HG02970 (cell line): Measurements from ENCODE around the gene ABLIM2.

ENCODE experiments used
- ATAC-seq: cut with Tn5 transposase; IDR thresholded peaks from one replicate; pipeline ENCODE4 v1.9.1; 2021; ENCODE audit warnings: mild to moderate bottlenecking, moderate library complexity, moderate number of reproducible peaks; ENCODE audit not compliant: unreplicated experiment, low FRiP score

The ABLIM2 gene

DNA sequence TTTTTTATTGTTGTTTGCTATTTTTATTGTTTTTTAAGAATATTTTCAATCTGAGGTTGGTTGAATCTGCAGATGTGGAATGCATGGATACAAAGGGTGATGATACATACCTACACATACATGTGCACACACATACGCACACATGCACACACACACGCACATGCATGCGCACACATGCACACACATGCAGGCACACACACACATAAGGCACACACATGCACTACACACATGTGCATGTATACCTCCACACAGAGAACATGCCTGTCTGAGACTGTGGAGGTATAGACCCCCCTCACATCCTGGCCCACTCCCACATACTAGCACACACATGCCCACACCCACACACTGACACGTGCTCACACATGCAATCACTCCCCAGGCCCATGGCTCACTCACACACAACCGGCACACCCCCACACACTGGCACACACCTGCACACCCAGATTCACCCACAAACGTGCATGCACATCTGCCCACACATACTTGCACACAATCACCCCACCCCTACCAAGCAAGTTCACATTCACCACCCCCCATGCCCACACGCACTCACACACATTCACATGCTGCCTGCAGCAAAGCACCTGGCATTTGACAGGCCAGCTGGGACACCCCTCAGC lies 121.4 kb downstream of the ABLIM2 start:
- no peak for ATAC-seq

GRCh38 chr4:8035371-8035780 lies 123.2 kb downstream of the ABLIM2 start:
- no peak for ATAC-seq

- ATAC-seq: no peak
Observed at GRCh38 chr4:8033829-8034528, 124.6 kb downstream of the ABLIM2 start.

GRCh38 chr4:8033067-8033755 lies 125.4 kb downstream of the ABLIM2 start:
- ATAC-seq: no peak

GRCh38 chr4:8032381-8032780 lies 126.2 kb downstream of the ABLIM2 start:
- ATAC-seq: no peak

DNA sequence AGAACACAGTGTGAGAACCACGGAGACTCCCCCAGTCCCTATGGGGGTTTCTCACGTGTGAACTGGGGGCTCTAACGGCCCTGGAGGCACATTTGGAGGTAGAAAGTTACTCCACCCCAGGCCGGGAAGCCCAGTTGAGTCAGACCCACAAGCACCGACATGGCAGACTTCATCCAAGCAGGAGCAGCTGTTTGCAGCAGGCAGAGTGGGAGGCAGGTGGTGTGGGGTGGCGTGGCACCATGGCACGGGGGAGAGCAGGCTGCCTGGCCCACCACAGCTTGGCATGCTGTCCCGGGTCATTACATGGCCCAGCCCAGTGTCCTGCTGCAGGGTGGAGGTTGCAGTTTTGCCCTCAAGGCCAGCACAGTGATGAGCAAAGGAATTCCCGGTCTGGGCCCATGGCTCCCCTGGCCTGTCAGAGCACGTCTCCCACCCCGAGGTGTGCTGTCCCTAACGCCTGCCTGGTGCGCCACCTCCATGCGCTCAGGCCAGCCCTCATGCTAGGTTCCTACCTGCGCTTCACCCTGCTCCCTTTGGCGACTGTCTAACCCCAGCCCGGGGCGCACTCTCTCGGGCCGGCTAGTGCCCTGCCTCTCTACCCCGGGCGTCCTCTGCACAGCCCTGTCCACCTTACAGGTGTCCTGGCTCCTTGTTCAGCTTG lies 128.4 kb downstream of the ABLIM2 start:
- no peak for ATAC-seq

GRCh38 chr4:8029689-8030088 lies 128.9 kb downstream of the ABLIM2 start:
- no peak for ATAC-seq

DNA sequence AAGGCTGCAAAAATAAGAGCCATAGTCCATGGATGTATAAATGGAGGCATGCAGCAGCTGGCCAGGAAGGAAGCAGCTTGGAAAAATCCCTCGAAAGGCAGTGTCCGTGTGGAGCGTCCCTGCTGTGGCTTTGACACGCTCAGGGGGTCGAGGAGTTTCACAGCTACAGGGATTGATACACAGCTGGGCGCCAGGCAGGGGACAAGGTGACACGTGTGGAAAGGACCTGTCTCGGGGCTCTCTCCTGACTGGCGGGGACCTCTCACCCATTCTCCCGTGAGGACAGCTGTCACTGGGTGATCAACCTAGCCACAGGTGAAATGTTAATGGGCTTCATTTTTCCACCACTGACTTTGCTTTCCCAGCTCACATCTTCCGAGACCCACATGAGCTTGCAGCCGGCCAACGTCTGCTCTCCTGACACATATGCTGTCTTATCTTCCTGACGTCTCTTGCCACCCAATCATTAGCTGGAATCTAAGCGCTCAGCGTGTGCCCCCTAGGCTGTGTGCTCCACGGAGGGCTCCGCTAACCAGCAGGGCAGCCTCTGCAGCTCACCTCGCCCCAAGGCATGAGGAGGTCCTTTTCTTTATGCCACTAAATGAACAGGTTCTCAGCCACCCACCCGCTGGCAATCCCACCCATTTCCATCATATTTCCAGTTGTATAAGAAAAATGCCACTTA lies 129.6 kb downstream of the ABLIM2 start:
- ATAC-seq: no peak

GRCh38 chr4:8028368-8028767 lies 130.2 kb downstream of the ABLIM2 start:
- no peak for ATAC-seq

GRCh38 chr4:8026453-8026852 lies 132.2 kb downstream of the ABLIM2 start:
- no peak for ATAC-seq

- no peak for ATAC-seq
Observed at GRCh38 chr4:8025668-8026067, 132.9 kb downstream of the ABLIM2 start.

- ATAC-seq: no peak
Observed at GRCh38 chr4:8024073-8024786, 134.4 kb downstream of the ABLIM2 start.

GRCh38 chr4:8023696-8024033 lies 134.9 kb downstream of the ABLIM2 start:
- no peak for ATAC-seq

- ATAC-seq: no peak
Observed at GRCh38 chr4:8022767-8023695, 135.6 kb downstream of the ABLIM2 start.

- ATAC-seq: no peak
Observed at GRCh38 chr4:8021796-8022195, 136.8 kb downstream of the ABLIM2 start.

DNA sequence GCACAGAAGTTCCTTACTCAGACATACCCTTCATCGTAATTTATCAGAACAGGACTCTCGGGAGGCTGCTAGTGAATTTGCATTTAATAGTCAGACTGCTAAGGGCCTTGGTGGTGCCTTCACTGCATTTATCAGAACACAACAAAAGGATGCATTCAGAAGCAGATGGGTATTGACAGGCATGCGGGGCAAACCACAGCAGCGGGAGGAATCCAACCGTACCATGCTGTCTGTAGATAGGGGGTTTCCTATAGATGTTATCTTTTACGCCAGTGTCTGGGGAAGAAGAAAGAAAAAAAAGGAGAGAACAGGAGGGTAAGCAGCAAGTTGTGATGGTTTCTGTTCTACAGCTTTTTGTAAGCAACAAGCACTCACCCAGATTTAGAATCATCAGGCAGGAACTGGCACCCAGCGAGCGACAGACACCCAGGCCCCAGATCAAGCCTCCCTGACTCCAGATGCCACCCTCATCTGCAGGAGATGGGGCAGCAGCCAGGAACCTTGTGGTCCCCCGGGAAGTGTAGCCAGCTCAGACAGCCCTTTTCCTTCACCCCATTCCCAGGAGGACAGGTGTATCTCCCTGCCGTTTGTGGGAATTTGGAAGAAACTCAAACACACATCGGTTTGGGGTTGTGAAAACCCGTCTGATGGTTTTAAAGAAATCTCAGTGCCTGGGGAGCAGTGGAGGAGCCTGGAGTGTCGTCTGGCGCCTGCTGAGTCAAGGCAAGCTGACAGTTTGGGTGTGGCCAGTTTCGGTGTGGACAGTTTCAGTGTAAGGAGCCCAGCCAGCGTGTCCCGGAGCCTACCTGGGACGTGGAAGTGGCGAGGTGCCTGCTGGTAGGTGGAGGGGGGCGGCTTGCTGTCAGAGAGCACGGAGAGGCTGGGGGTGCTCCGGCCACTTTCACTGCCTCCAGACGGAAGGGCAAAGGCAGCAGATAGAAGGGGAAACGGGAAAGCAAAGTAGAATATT lies 138.9 kb downstream of the ABLIM2 start:
- ATAC-seq: no peak

GRCh38 chr4:8016527-8016926 lies 142.1 kb downstream of the ABLIM2 start:
- no peak for ATAC-seq

DNA sequence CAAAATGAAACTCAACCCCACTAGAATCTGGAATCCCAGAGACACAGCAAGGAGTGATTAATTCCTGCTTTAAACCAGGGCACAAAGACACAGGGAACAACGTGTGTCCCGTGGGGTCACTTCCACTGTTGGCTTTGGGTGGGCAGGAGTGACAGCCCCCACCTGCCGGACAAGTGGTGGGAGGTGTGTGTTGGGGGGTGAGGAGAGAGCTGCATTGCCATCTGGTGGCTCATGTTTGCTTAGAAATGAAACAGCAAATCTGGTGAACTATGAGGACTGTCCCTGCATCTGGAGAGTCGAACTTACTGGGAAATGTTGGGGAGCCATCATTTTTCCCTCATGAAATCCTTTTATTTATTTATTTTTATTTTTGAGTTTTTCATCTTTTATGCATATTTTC lies 143.1 kb downstream of the ABLIM2 start:
- no peak for ATAC-seq
